Right atrium auricular region (tissue), 2 donors: ENCODE measurements around the gene MYORG. TPM values are rescaled to one million over a fixed set of nuclear protein-coding genes. Genes with fewer than 3 reads are reported as not detected.

Experiments used
- DNase-seq: peaks from one replicate; pipeline ENCODE4 v3.0.0-alpha.2; 2019; ENCODE audit warnings: low spot score
- H3K27ac ChIP-seq, 2 donors: fragments of 200-600 bp; sonication (generic); 1 replicate in 1 of 2; 2 replicates in 1 of 2; pipeline ENCODE4 v1.5.1; 2016 to 2019
- H3K27me3 ChIP-seq, 2 donors: fragments of 200-600 bp; sonication (generic); one replicate each; pipeline versions ENCODE4 v1.5.1 to v1.6.0; 2017 to 2019
- H3K36me3 ChIP-seq: fragments of 200-600 bp; sonication (generic); one replicate; pipeline ENCODE4 v1.5.1; 2016
- H3K4me1 ChIP-seq, 2 donors: fragments of 200-600 bp; sonication (generic); one replicate each; pipeline versions ENCODE4 v1.5.1 to v1.6.0; 2017 to 2019
- H3K4me3 ChIP-seq, 2 donors: fragments of 200-600 bp; sonication (generic); 1 replicate in 1 of 2; 2 replicates in 1 of 2; pipeline ENCODE4 v1.5.1; 2017 to 2019; ENCODE audit warnings: mild to moderate bottlenecking in 1 of 2, moderate library complexity in 1 of 2
- H3K9me3 ChIP-seq, 2 donors: fragments of 200-600 bp; sonication (generic); one replicate each; pipeline ENCODE4 v1.5.1; 2019
- CTCF ChIP-seq, 2 donors: fragments of 200-600 bp; sonication (generic); IDR thresholded peaks; one replicate each; pipeline ENCODE4 v1.5.1; 2019; ENCODE audit warnings: antibody characterized with exemption in 2 of 2
- total RNA-seq, 2 donors: library from RNA; depleted of rRNA; stranded (reverse); fragments of >200 nt; gene quantifications; one replicate each; pipeline ENCODE4 v1.1.0, GENCODE V29; 2016

The MYORG gene
- total RNA-seq, 2 donors from 2014 or later: 5.4 to 7.4 TPM

GRCh38 chr9:34374905-34375552 lies 1.7 kb downstream of the MYORG start:
- Histone ChIP-seq H3K27me3 (no peaks in the 10 kb centered on the region), H3K9me3 (no peaks in the 10 kb centered on the region), H3K4me1 (peaks cover 0 to 37% of the 10 kb centered on the region in 2 donors), H3K36me3 (no peaks in the 10 kb centered on the region), H3K27ac (no peak overlapping the region), H3K4me3 (no peak overlapping the region)
- DNase-seq: no peak
- no peak for TF ChIP-seq CTCF (IDR thresholded peaks at IDR 0.05)

GRCh38 chr9:34374339-34374738 lies 2.4 kb downstream of the MYORG start:
- no peaks in the 10 kb centered on the region for H3K27me3 ChIP-seq
- no peak overlapping the region for H3K4me3 ChIP-seq
- peaks cover 0 to 31% of the 10 kb centered on the region in 2 donors for H3K4me1 ChIP-seq
- H3K27ac ChIP-seq: no peak overlapping the region
- no peaks in the 10 kb centered on the region for H3K36me3 ChIP-seq
- H3K9me3 ChIP-seq: no peaks in the 10 kb centered on the region
- TF ChIP-seq CTCF (IDR thresholded peaks at IDR 0.05): no peak
- no peak for DNase-seq

- DNase-seq: peak; percentile 51
- Histone ChIP-seq H3K27me3 (no peaks in the 10 kb centered on the region), H3K27ac (no peak overlapping the region), H3K36me3 (no peaks in the 10 kb centered on the region), H3K4me1 (peaks cover 0 to 31% of the 10 kb centered on the region in 2 donors), H3K4me3 (no peak overlapping the region), H3K9me3 (no peaks in the 10 kb centered on the region)
- no peak for TF ChIP-seq CTCF (IDR thresholded peaks at IDR 0.05)
These were observed 2.9 kb downstream of the MYORG start for GRCh38 chr9:34373749-34374148.

- Histone ChIP-seq H3K4me3 (no peak overlapping the region), H3K36me3 (no peaks in the 10 kb centered on the region), H3K9me3 (no peaks in the 10 kb centered on the region), H3K4me1 (peaks cover 0 to 30% of the 10 kb centered on the region in 2 donors), H3K27ac (no peak overlapping the region), H3K27me3 (no peaks in the 10 kb centered on the region)
- TF ChIP-seq CTCF (IDR thresholded peaks at IDR 0.05): no peak
- DNase-seq: peak; percentile 56
These were observed 4.2 kb downstream of the MYORG start for GRCh38 chr9:34372467-34373011.

- H3K4me1 ChIP-seq: peaks cover 0 to 24% of the 10 kb centered on the region in 2 donors
These were observed 4.7 kb downstream of the MYORG start for GRCh38 chr9:34371886-34372466.

More at GRCh38 chr9:34371886-34372466, 4.7 kb downstream of the MYORG start:
- H3K27me3 ChIP-seq: no peaks in the 10 kb centered on the region
- H3K36me3 ChIP-seq: no peaks in the 10 kb centered on the region
- TF ChIP-seq CTCF (IDR thresholded peaks at IDR 0.05): no peak
- no peak for DNase-seq
- no peak overlapping the region for H3K27ac ChIP-seq
- H3K9me3 ChIP-seq: no peaks in the 10 kb centered on the region
- H3K4me3 ChIP-seq: no peak overlapping the region
